ENCODE results near the gene PCDH10. TPM values are rescaled to one million over a fixed set of nuclear protein-coding genes. Genes with fewer than 3 reads are reported as not detected.

The PCDH10 gene
- total and polyA plus RNA-seq, 10 of the 15 experiments (the other 5 are each of a cell fraction or from before 2014, with no cell fraction given) = under 0.01 to 0.38 (median 0.02) TPM; not detected in 6

- no peak overlapping the region for H3K4me2 ChIP-seq (ENCODE audit: control insufficient read depth, insufficient read depth)
- no peak for TF ChIP-seq SIX5 (IDR thresholded peaks at IDR 0.05; ENCODE audit: low read depth, low read length, severe bottlenecking)
- no peak for TF ChIP-seq HDAC6 (IDR thresholded peaks at IDR 0.05; ENCODE audit: unreplicated experiment)
- TF ChIP-seq RB1 (IDR thresholded peaks at IDR 0.05; ENCODE audit: borderline replicate concordance) = no peak
- no peak for TF ChIP-seq POU2F2 (IDR thresholded peaks at IDR 0.05; ENCODE audit: borderline replicate concordance, low read depth, low read length)
- TF ChIP-seq CEBPB (IDR thresholded peaks at IDR 0.05; ENCODE audit: borderline replicate concordance in 1 of 2, low read depth in 2 of 2, low read length in 2 of 2) = no peak
- TF ChIP-seq ETV6 (conservative IDR thresholded peaks at IDR 0.05 in 1 of 2, IDR thresholded peaks at IDR 0.05 in 1 of 2; ENCODE audit: borderline replicate concordance in 1 of 2, low read depth in 1 of 2) = no peak
- no peak for TF ChIP-seq JUNB (IDR thresholded peaks at IDR 0.05)
- no peak for TF ChIP-seq ZZZ3 (IDR thresholded peaks at IDR 0.05; ENCODE audit: control insufficient read depth, insufficient read length, low read depth)
- TF ChIP-seq RAD21 (IDR thresholded peaks at IDR 0.05; ENCODE audit: insufficient read depth, low read depth, low read length) = no peak
- TF ChIP-seq NFYB (IDR thresholded peaks at IDR 0.05; ENCODE audit: insufficient read depth, low read depth, low read length) = no peak
- TF ChIP-seq EED (IDR thresholded peaks at IDR 0.05; ENCODE audit: low read depth) = no peak
- in situ Hi-C loops (cut with MboI) (no loop called here), intact Hi-C loops (cut with micrococcal nuclease; ENCODE audit: unreplicated experiment) (no loop called here)
- H3K36me3 ChIP-seq (ENCODE audit: control insufficient read depth in 2 of 2, insufficient read depth in 2 of 2, low read length in 1 of 2) = no peaks in the 10 kb centered on the region
- H3K9me3 ChIP-seq (replicated peaks; ENCODE audit: control insufficient read depth, insufficient read depth, low read length) = no peaks in the 10 kb centered on the region
- H3K4me3 ChIP-seq = no peak overlapping the region
- no peaks in the 10 kb centered on the region for H4K20me1 ChIP-seq (ENCODE audit: control insufficient read depth, insufficient read depth)
- ChIA-PET POLR2A (interaction anchor here (0.6 kb wide), 1 partner anchor 22 kb away, joined by 5 read pairs; no protein-coding TSS in a partner anchor), CTCF (interaction anchor here (0.7 to 2.2 kb wide), 4 partner anchors 11 to 49 kb away, joined by 3 to 9 read pairs (median 4); no protein-coding TSS in a partner anchor), RAD21 (ENCODE audit: unreplicated experiment) (interaction anchor here (1.6 kb wide), 1 partner anchor 16 kb away, joined by 3 read pairs; no protein-coding TSS in a partner anchor), SMC1A (ENCODE audit: uncharacterized antibody, unreplicated experiment) (interaction anchor here (1.3 kb wide), 1 partner anchor 16 kb away, joined by 5 read pairs; no protein-coding TSS in a partner anchor)
- no TSS peak for BruUV-seq (replicated peaks)
- H3K79me2 ChIP-seq (ENCODE audit: control insufficient read depth, insufficient read depth, low read length) = no peaks in the 10 kb centered on the region
- DNase-seq (ENCODE audit: low read depth, low spot score) (no peak), FAIRE-seq (no peak), ATAC-seq (no peak; the same call in 2 of the 3 replicates)
- H3K27me3 ChIP-seq (replicated peaks in 1 of 2; ENCODE audit: control insufficient read depth in 2 of 2, insufficient read depth in 2 of 2, low read length in 1 of 2) = no peaks in the 10 kb centered on the region; a peak in 1 of 4 replicates
- H3K27ac ChIP-seq (ENCODE audit: control insufficient read depth, insufficient read depth) = no peak overlapping the region
- no peaks in the 10 kb centered on the region for H3K4me1 ChIP-seq (ENCODE audit: control insufficient read depth, insufficient read depth, low read length)
- no peak overlapping the region for H3K9ac ChIP-seq (ENCODE audit: control insufficient read depth, insufficient read depth, low read length)
- no peak overlapping the region for H2AFZ ChIP-seq (ENCODE audit: control insufficient read depth, low read depth, low read length)
- WGBS (ENCODE audit: insufficient coverage, insufficient replicate concordance, low lambda C conversion rate, missing lambda C conversion rate) = 17% methylated on average over 5 of the region's 5 CpGs
These were observed 8.5 kb downstream of the PCDH10 start for GRCh38 chr4:133157460-133158160.
